ENCODE data around the gene ADRA1B. TPM values are rescaled to one million over a fixed set of nuclear protein-coding genes. Genes with fewer than 3 reads are reported as not detected.

Gene ADRA1B
- total RNA-seq, 2 experiments from 2014 or later, result not detected

GRCh38 chr5:159933531-159934485 is 17.5 kb downstream of the ADRA1B start:
- ATAC-seq (ENCODE audit: poor library complexity) (no peak), DNase-seq (peak in 2 of 14 experiments; percentile 20 to 29)
- H3K27me3 Mint-ChIP-seq, result peaks cover 24% of the 10 kb centered on the region

GRCh38 chr5:159935946-159936345 is 19.7 kb downstream of the ADRA1B start:
- TF ChIP-seq, protein P1, sequence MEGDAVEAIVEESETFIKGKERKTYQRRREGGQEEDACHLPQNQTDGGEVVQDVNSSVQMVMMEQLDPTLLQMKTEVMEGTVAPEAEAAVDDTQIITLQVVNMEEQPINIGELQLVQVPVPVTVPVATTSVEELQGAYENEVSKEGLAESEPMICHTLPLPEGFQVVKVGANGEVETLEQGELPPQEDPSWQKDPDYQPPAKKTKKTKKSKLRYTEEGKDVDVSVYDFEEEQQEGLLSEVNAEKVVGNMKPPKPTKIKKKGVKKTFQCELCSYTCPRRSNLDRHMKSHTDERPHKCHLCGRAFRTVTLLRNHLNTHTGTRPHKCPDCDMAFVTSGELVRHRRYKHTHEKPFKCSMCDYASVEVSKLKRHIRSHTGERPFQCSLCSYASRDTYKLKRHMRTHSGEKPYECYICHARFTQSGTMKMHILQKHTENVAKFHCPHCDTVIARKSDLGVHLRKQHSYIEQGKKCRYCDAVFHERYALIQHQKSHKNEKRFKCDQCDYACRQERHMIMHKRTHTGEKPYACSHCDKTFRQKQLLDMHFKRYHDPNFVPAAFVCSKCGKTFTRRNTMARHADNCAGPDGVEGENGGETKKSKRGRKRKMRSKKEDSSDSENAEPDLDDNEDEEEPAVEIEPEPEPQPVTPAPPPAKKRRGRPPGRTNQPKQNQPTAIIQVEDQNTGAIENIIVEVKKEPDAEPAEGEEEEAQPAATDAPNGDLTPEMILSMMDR (IDR thresholded peaks at IDR 0.05), result no peak
- Mint-ChIP-seq H3K27ac (no peak overlapping the region), H3K36me3 (ENCODE audit: low read depth) (no peaks in the 10 kb centered on the region), H3K9me3 (no peaks in the 10 kb centered on the region), H3K27me3 (peaks cover 24% of the 10 kb centered on the region), H3K4me3 (no peak overlapping the region), H3K4me1 (ENCODE audit: low read depth) (no peaks in the 10 kb centered on the region)
- no peaks in the 10 kb centered on the region for H3K36me3 ChIP-seq (ENCODE audit: insufficient read depth, low read length)
- no peaks in the 10 kb centered on the region for H3K4me1 ChIP-seq (ENCODE audit: insufficient read depth, low read length)
- H3K27ac ChIP-seq (ENCODE audit: low read depth in 1 of 2, low read length in 2 of 2), result no peak overlapping the region
- H3K27me3 ChIP-seq (ENCODE audit: control insufficient read depth in 1 of 2, insufficient read depth in 2 of 2, low read length in 2 of 2), result peaks cover 0 to 4% of the 10 kb centered on the region in 2 experiments
- H3K4me3 ChIP-seq (ENCODE audit: low read length), result no peak overlapping the region
- intact Hi-C loops (cut with DNase I, micrococcal nuclease), result no loop called here
- ATAC-seq (ENCODE audit: poor library complexity), result no peak
- ChIA-PET CTCF (no interaction called here), POLR2A (no interaction called here)
- no peak for DNase-seq
- H3K9me3 ChIP-seq (ENCODE audit: control insufficient read depth in 1 of 2, insufficient read depth in 1 of 2, low read length in 2 of 2), result no peaks in the 10 kb centered on the region

More at GRCh38 chr5:159933531-159934485, 17.5 kb downstream of the ADRA1B start:
- no peaks in the 10 kb centered on the region for H3K36me3 ChIP-seq (ENCODE audit: insufficient read depth, low read length)
- no peak overlapping the region for H3K27ac Mint-ChIP-seq
- H3K27me3 ChIP-seq (ENCODE audit: control insufficient read depth in 1 of 2, insufficient read depth in 2 of 2, low read length in 2 of 2), result peaks cover 0 to 7% of the 10 kb centered on the region in 2 experiments
- no peak overlapping the region for H3K27ac ChIP-seq (ENCODE audit: low read depth in 1 of 2, low read length in 2 of 2)
- ChIA-PET POLR2A (no interaction called here), CTCF (no interaction called here)
- H3K4me1 Mint-ChIP-seq (ENCODE audit: low read depth), result no peaks in the 10 kb centered on the region
- TF ChIP-seq, protein P1 (IDR thresholded peaks at IDR 0.05), result no peak
- no peak overlapping the region for H3K4me3 ChIP-seq (ENCODE audit: low read length)
- intact Hi-C loops (cut with DNase I, micrococcal nuclease), result no loop called here
- no peaks in the 10 kb centered on the region for H3K9me3 Mint-ChIP-seq
- no peaks in the 10 kb centered on the region for H3K4me1 ChIP-seq (ENCODE audit: insufficient read depth, low read length)
- no peaks in the 10 kb centered on the region for H3K36me3 Mint-ChIP-seq (ENCODE audit: low read depth)
- no peaks in the 10 kb centered on the region for H3K9me3 ChIP-seq (ENCODE audit: control insufficient read depth in 1 of 2, insufficient read depth in 1 of 2, low read length in 2 of 2)
- no peak overlapping the region for H3K4me3 Mint-ChIP-seq

DNA sequence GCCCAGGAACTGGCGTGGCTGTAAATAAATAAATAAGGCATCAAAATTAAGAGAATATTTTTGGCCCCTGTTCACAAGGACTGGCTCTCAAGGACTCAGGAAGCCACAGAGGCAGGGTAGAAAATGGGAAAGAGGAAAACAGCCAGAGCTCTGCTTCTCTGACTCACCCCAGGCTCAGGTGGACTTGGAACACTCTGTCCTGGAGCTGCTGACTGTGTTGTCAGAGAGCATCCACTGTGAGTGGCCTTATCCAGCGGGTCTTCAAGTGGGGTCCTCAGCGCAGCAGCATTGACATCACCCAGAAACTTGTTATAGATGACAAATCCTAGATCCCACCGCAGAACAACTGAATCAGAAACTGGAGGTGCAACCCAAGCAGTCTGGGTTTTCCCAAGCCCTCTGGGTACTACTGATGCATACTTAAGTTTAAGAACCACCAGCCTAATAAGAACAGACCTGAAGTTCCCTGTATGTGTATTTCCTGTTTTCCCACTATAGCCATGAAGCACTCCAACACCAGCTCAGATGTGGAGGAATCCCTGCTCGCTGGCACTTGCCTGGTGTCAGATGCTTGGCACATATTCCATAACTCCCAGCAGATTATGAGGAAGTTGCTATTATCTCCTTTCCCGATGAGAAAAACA is 20.5 kb downstream of the ADRA1B start:
- no peak for DNase-seq
- intact Hi-C loops (cut with DNase I, micrococcal nuclease), result no loop called here
- H3K4me1 ChIP-seq (ENCODE audit: insufficient read depth, low read length), result no peaks in the 10 kb centered on the region
- TF ChIP-seq, protein P1 (IDR thresholded peaks at IDR 0.05), result no peak
- peaks cover 0 to 4% of the 10 kb centered on the region in 2 experiments for H3K27me3 ChIP-seq (ENCODE audit: control insufficient read depth in 1 of 2, insufficient read depth in 2 of 2, low read length in 2 of 2)
- Mint-ChIP-seq H3K9me3 (no peaks in the 10 kb centered on the region), H3K4me1 (ENCODE audit: low read depth) (no peaks in the 10 kb centered on the region), H3K36me3 (ENCODE audit: low read depth) (no peaks in the 10 kb centered on the region), H3K4me3 (no peak overlapping the region), H3K27me3 (peaks cover 24% of the 10 kb centered on the region), H3K27ac (no peak overlapping the region)
- ChIA-PET CTCF (no interaction called here), POLR2A (no interaction called here)
- ATAC-seq (ENCODE audit: poor library complexity), result no peak
- H3K36me3 ChIP-seq (ENCODE audit: insufficient read depth, low read length), result no peaks in the 10 kb centered on the region
- H3K4me3 ChIP-seq (ENCODE audit: low read length), result no peak overlapping the region
- no peaks in the 10 kb centered on the region for H3K9me3 ChIP-seq (ENCODE audit: control insufficient read depth in 1 of 2, insufficient read depth in 1 of 2, low read length in 2 of 2)
- no peak overlapping the region for H3K27ac ChIP-seq (ENCODE audit: low read depth in 1 of 2, low read length in 2 of 2)
